Astrocyte of the spinal cord (primary cell): ENCODE data around the gene ASPHD2.

Source experiments
- DNase-seq: peaks from one replicate; pipeline ENCODE4 v3.0.0; 2011; ENCODE audit warnings: low read depth, low spot score
- H3K4me3 ChIP-seq: 2 replicates; pipeline ENCODE4 v1.5.1; 2011; ENCODE audit warnings: low read depth, mild to moderate bottlenecking, low read length, moderate library complexity
- in situ Hi-C: cut with HindIII; loops from 2 replicates; pipeline ENCODE4 v1.10.0; 2017; ENCODE audit warnings: low sequenced_read_pairs
- TF ChIP-seq, protein P1 (sequence below): IDR thresholded peaks from 2 replicates; pipeline ENCODE4 v1.5.1; 2012; ENCODE audit warnings: low read depth, mild to moderate bottlenecking, low read length, inconsistent platforms

Gene ASPHD2

GRCh38 chr22:26428515-26429457 lies at the start of gene ASPHD2:
Gene ASPHD2 (plus strand): TSS chr22:26429260. CDS start chr22:26433616, 4,356 bp downstream.
- peak; percentile 57 for DNase-seq
- in situ Hi-C loops = no loop called here

DNA sequence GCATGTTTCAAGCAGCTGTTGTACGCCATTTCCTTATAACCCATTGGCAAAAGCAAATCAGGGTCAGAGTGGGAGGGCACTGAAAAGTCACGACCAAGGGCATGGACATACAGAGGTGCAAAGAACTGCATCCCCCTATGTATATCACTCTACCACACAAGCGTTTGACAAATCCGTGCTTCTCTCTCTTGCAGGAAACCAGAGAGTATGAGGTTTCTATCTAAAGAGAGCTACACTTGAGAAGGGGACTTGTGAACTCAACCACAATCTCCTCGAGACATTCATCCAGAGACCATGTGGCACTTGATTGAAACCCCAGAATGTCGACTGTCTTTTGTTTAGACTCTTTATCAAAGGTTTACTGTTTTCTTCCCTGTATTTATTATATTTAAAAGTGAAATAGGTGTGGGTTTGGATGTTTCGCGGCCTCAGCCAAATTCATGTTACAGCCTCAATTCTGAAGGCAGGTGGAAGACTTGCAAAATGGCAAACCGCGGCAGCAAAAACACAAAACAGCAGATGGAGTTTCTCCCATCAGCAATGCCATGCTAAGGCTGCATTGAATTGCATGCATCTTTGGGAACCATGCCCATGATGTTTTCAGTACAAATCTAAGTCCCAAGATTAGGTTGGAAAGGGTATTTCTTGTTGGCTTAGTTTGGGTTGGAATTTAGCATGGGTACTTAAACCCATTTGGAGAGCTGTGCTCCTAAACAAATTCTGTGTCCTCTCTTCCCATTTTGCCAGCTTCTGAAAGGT lies 48.8 kb upstream of the ASPHD2 start:
- DNase-seq = no peak
- no peak overlapping the region for H3K4me3 ChIP-seq
- TF ChIP-seq, protein P1, sequence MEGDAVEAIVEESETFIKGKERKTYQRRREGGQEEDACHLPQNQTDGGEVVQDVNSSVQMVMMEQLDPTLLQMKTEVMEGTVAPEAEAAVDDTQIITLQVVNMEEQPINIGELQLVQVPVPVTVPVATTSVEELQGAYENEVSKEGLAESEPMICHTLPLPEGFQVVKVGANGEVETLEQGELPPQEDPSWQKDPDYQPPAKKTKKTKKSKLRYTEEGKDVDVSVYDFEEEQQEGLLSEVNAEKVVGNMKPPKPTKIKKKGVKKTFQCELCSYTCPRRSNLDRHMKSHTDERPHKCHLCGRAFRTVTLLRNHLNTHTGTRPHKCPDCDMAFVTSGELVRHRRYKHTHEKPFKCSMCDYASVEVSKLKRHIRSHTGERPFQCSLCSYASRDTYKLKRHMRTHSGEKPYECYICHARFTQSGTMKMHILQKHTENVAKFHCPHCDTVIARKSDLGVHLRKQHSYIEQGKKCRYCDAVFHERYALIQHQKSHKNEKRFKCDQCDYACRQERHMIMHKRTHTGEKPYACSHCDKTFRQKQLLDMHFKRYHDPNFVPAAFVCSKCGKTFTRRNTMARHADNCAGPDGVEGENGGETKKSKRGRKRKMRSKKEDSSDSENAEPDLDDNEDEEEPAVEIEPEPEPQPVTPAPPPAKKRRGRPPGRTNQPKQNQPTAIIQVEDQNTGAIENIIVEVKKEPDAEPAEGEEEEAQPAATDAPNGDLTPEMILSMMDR = no peak
- in situ Hi-C loops = no loop called here

More at GRCh38 chr22:26428515-26429457, at the start of gene ASPHD2:
- TF ChIP-seq, protein P1 = no peak
- H3K4me3 ChIP-seq = peak within 1 kb of the TSS; percentile 69

- no peak overlapping the region for H3K4me3 ChIP-seq
- no peak for DNase-seq
- in situ Hi-C loops = no loop called here
- TF ChIP-seq, protein P1 = no peak
Observed at GRCh38 chr22:26382782-26383181, 46.3 kb upstream of the ASPHD2 start.

GRCh38 chr22:26383968-26384556 lies 45.0 kb upstream of the ASPHD2 start:
- H3K4me3 ChIP-seq = no peak overlapping the region
- TF ChIP-seq, protein P1 = no peak
- DNase-seq = no peak
- in situ Hi-C loops = no loop called here

DNA sequence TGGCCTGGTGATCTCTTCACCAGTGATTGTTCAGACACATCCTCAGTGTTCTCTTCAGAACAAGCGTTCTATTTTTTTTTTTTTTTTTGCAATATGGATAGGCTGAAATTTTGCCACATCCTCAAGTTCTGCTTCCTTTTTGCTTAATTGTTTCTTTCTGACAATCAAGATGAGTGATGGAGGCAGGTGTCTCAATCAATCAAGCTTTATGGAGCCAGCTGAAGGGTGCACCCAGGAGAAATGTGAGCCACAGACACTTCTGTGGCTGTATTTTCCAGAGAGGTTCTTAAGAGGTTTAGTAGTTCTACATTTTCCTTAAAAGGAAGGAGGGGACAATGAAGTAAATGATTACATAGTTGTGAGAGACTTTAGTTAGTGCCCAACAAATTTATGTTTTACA lies 43.9 kb upstream of the ASPHD2 start:
- TF ChIP-seq, protein P1 = no peak
- no peak overlapping the region for H3K4me3 ChIP-seq
- no peak for DNase-seq
- in situ Hi-C loops = no loop called here

DNA sequence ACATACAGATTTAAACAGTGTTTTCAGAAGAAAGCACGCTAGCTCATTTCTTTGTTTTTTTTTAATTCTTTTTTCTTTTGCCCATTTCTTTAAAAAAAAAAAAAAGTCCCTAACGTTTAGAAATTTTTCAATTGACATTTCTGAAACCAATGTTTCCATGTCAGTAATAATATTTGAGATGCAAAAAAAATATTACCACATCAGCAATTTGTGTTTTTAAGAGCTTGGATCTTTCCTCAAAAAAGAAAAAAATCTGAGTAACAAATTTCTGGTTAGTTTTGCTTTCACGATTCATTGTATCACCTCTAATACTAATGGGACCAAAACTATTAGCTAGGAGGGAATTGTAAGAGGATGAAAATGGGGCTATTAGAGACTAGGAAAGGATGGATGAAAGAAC lies 39.9 kb upstream of the ASPHD2 start:
- in situ Hi-C loops = no loop called here
- DNase-seq = no peak
- H3K4me3 ChIP-seq = no peak overlapping the region
- TF ChIP-seq, protein P1 = no peak
